Activated CD4-positive, alpha-beta T cell treated with anti-CD3 and anti-CD28 coated beads, Interleukin-2, amount 50 U/mL, for 24 hours (primary cell): ENCODE measurements around the gene LYPD5.

Experiments
- DNase-seq, 2 donors: peaks; one replicate each; pipeline ENCODE4 v3.0.0-alpha.2; 2020; ENCODE audit warnings: low read depth in 1 of 2, low spot score in 1 of 2

The LYPD5 gene

GRCh38 chr19:43754503-43755255, 47.6 kb downstream of the LYPD5 start, which contains the start of gene SMG9:
Gene SMG9, minus strand, starts transcription at chr19:43754962. Its CDS starts 4,221 bp downstream, at chr19:43750741.
- peak; percentile 98 for DNase-seq

DNA sequence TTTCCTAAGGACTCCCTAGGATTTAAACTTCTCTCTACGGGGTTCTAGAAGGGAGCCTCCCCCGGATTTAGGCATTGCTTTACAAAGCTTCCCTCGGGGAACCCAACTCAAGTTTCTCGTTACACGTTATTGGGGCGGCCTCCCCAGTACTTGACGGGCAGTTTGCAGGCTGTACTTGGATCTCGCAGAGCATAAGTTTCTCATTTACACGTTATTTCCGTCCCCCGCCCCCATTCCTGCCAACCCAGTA, 48.1 kb downstream of the LYPD5 start:
- no peak for DNase-seq

GRCh38 chr19:43752287-43752875, 49.9 kb downstream of the LYPD5 start:
- DNase-seq: no peak

DNA sequence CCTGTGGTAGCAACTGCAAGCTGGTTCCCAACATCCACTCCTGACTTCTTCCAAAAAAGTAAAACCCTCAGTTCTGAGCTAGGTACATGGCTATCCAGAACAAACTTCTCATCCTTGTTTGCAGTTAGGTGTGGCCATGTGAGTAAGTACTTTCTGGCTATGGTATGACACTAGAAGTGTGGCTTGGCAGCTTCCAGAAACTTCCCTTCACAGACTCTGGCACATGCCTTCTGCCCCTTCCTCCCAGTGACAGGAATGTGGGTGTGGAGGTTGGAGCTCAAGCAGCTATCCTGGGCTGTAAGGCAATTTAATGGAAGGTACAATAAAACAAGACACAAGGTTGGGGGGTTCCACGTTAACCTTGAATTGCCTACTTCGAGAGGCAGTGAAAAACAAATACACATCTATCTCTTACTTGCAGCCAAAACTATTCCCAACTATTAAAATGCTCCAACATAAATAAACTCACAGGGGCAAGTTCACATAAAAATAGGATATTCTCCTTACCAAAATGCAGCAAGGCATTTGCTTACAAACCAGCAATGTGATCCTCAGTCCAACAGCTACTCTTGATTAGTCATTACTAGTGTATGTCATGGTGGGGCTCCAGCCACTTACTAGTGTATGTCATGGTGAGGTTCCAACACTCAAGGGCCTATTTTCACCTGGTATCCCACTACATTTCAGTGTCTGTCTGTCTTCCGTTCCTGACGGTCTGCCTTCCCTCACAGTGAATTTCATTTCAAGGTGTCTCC, 50.6 kb downstream of the LYPD5 start:
- DNase-seq: no peak

- DNase-seq: no peak
Measured at GRCh38 chr19:43749898-43750297, 52.3 kb downstream of the LYPD5 start.

DNA sequence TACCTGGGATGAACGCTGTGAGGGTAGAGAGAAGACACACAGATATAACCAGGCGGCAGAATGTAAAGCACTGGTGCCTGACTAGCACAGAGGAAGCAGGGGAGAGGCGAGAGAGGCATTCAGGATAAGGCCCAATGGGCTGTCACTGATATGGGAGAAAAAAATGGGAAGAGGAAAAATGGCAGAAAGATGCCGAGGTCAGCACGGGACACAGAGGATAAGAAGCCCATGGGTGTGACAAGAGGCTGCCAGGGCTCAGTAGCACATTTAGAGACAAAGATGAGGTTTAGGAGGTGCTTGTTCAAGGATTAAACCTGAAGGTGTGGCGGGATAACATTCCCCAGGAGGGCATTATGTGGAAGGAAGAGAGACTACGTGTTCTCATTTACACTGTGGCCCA, 53.1 kb downstream of the LYPD5 start:
- no peak for DNase-seq

- no peak for DNase-seq
Measured at GRCh38 chr19:43748685-43749084, 53.6 kb downstream of the LYPD5 start.

GRCh38 chr19:43748205-43748594, 54.0 kb downstream of the LYPD5 start:
- no peak for DNase-seq

- DNase-seq: no peak
Measured at GRCh38 chr19:43747557-43748204, 54.6 kb downstream of the LYPD5 start.
